Measurements from ENCODE around the gene DHRS9.
"Not testable (repeated sequence)": the region's sequence is repeated elsewhere in the genome, so short reads cannot be mapped to it uniquely, and the experiment has no call there.

DNA sequence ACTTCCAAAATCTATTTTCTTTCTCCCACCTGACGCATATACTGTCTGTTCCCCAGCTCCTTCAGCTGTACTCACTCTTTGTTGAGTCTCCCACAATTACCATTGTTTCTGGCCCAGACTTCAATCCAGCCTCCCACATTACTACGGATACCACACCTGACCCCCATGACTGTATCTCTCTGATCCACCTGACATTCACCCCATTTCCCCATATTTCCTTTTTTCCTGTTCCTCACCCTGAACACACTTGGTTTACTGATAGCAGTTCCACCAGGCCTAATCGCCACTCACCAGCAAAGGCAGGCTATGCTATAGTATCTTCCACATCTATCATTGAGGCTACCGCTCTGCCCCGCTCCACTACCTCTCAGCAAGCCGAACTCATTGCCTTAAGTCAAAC, 64.9 kb downstream of the DHRS9 start:
- not testable (repeated sequence) for TF ChIP-seq SIN3A (IDR thresholded peaks at IDR 0.05; ENCODE audit: borderline replicate concordance, insufficient read depth, low read depth, low read length); POLR2AphosphoS5 (IDR thresholded peaks at IDR 0.05; ENCODE audit: low read depth, low read length)
- TF ChIP-seq, protein P1, sequence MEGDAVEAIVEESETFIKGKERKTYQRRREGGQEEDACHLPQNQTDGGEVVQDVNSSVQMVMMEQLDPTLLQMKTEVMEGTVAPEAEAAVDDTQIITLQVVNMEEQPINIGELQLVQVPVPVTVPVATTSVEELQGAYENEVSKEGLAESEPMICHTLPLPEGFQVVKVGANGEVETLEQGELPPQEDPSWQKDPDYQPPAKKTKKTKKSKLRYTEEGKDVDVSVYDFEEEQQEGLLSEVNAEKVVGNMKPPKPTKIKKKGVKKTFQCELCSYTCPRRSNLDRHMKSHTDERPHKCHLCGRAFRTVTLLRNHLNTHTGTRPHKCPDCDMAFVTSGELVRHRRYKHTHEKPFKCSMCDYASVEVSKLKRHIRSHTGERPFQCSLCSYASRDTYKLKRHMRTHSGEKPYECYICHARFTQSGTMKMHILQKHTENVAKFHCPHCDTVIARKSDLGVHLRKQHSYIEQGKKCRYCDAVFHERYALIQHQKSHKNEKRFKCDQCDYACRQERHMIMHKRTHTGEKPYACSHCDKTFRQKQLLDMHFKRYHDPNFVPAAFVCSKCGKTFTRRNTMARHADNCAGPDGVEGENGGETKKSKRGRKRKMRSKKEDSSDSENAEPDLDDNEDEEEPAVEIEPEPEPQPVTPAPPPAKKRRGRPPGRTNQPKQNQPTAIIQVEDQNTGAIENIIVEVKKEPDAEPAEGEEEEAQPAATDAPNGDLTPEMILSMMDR (IDR thresholded peaks at IDR 0.05), result not testable (repeated sequence)
- TF ChIP-seq, protein P2, sequence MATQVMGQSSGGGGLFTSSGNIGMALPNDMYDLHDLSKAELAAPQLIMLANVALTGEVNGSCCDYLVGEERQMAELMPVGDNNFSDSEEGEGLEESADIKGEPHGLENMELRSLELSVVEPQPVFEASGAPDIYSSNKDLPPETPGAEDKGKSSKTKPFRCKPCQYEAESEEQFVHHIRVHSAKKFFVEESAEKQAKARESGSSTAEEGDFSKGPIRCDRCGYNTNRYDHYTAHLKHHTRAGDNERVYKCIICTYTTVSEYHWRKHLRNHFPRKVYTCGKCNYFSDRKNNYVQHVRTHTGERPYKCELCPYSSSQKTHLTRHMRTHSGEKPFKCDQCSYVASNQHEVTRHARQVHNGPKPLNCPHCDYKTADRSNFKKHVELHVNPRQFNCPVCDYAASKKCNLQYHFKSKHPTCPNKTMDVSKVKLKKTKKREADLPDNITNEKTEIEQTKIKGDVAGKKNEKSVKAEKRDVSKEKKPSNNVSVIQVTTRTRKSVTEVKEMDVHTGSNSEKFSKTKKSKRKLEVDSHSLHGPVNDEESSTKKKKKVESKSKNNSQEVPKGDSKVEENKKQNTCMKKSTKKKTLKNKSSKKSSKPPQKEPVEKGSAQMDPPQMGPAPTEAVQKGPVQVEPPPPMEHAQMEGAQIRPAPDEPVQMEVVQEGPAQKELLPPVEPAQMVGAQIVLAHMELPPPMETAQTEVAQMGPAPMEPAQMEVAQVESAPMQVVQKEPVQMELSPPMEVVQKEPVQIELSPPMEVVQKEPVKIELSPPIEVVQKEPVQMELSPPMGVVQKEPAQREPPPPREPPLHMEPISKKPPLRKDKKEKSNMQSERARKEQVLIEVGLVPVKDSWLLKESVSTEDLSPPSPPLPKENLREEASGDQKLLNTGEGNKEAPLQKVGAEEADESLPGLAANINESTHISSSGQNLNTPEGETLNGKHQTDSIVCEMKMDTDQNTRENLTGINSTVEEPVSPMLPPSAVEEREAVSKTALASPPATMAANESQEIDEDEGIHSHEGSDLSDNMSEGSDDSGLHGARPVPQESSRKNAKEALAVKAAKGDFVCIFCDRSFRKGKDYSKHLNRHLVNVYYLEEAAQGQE (IDR thresholded peaks at IDR 0.05; ENCODE audit: insufficient read depth in 1 of 2, low read depth in 2 of 2, low read length in 1 of 2), result not testable (repeated sequence)
